PFSK-1 (cell line): ENCODE data around the gene POC1A.

Source experiments
- FOXP2 ChIP-seq: optimal IDR thresholded peaks from 2 replicates; pipeline ENCODE3; 2011; ENCODE audit warnings: borderline replicate concordance, control low read depth, inconsistent platforms; ENCODE audit not compliant: insufficient read depth; ENCODE audit errors: extremely low read length, extremely low read depth
- POLR2AphosphoS5 ChIP-seq: IDR thresholded peaks from 2 replicates; pipeline ENCODE4 v1.6.1; 2012; ENCODE audit warnings: low read depth, mild to moderate bottlenecking, control low read depth, low read length, moderate library complexity
- REST ChIP-seq, 2 experiments: IDR thresholded peaks; 2 replicates each; pipeline versions ENCODE4 v1.6.1 to v1.8.0; 2011 to 2012; ENCODE audit warnings: low read depth in 2 of 2, low read length in 2 of 2, control low read depth in 1 of 2, inconsistent platforms in 1 of 2, mild to moderate bottlenecking in 1 of 2, moderate library complexity in 1 of 2; ENCODE audit not compliant: insufficient read depth in 1 of 2
- SIN3A ChIP-seq: IDR thresholded peaks from 2 replicates; pipeline ENCODE4 v1.6.1; 2012; ENCODE audit warnings: mild to moderate bottlenecking, low read length, moderate library complexity, borderline replicate concordance; ENCODE audit not compliant: insufficient read depth
- TAF1 ChIP-seq: IDR thresholded peaks from 2 replicates; pipeline ENCODE4 v1.6.1; 2012; ENCODE audit warnings: low read length, control low read depth, borderline replicate concordance; ENCODE audit not compliant: insufficient read depth

The POC1A gene

DNA sequence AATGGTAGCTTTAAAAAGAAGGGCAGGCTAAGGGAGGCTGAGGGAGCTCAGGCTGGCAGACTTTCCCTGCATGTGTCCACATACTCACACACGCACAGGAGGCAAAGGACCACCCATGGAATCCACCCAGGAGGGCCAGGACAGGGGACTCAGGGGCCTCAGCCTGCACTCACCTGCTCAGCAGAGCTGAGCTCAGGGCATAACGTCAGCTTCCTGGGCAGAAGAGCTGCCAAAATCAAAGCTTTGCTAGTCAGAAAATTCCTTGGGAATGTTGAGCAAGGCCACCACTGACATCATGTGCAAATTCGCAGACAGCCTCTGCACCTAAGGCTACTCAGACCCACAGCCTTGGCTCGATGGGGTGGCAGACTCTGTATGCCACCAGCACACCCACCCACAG is 27.3 kb upstream of the POC1A start:
- TF ChIP-seq POLR2AphosphoS5 (no peak), SIN3A (no peak), TAF1 (no peak), FOXP2 (no peak), REST (IDR thresholded peaks at IDR 0.05; ENCODE audit: insufficient read depth in 1 of 2, low read depth in 2 of 2, low read length in 2 of 2) (no peak)

- TF ChIP-seq SIN3A (no peak), TAF1 (no peak), POLR2AphosphoS5 (no peak)
These were observed 24.3 kb upstream of the POC1A start for GRCh38 chr3:52178537-52178936.

DNA sequence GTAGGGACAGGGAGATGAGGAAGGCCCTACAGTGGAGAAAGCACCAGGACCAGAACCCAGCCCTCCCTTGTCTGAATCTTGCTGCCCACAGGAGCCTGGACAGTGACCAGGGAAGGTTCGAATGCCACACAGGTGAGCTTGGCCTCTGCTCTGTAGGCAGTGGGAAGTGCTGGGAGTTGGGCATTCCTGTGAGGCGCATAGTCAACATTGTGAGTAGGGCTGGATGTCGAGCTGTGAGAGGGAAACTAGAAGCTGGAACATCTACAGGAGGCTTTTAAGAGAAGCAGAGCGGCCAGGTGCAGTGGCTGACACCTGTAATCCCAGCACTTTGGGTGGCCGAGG is 23.4 kb upstream of the POC1A start:
- TF ChIP-seq FOXP2 (no peak), TAF1 (no peak), SIN3A (no peak), POLR2AphosphoS5 (no peak), REST (IDR thresholded peaks at IDR 0.05; ENCODE audit: insufficient read depth in 1 of 2, low read depth in 2 of 2, low read length in 2 of 2) (no peak)

GRCh38 chr3:52176951-52177700 is 22.9 kb upstream of the POC1A start:
- TF ChIP-seq POLR2AphosphoS5, result no peak
- no peak for TF ChIP-seq SIN3A
- no peak for TF ChIP-seq TAF1
- TF ChIP-seq FOXP2, result no peak
- TF ChIP-seq REST (IDR thresholded peaks at IDR 0.05; ENCODE audit: insufficient read depth in 1 of 2, low read depth in 2 of 2, low read length in 2 of 2), result no peak

DNA sequence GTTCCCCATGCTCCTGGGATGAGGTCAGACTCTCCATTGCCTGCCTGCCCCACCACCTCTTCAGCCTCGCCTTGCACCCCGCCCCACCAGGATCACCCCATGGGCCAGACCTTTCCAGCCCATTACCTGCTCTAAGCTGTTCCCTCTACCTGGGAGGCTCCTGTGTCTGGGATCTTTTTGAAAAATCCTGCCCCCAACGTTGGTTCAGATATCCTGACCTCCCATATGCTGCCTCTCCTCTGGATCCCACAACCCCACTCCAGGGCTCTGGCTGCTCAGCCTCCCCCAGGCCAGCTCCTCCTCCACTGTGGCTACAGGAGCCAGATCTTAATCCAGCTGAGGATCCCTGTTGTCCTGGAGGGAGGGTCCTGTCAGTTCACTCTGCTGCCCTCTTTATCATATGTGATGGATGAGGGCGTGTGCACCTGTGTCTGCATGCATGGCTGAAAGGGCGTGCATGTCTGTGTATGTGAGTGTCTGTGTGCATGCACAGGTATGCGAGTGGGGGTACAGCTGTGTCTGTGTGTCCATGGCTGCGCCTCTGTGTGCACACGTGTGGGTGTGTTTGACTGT is 22.0 kb upstream of the POC1A start:
- TF ChIP-seq SIN3A (no peak), REST (IDR thresholded peaks at IDR 0.05; ENCODE audit: insufficient read depth in 1 of 2, low read depth in 2 of 2, low read length in 2 of 2) (no peak), FOXP2 (no peak), TAF1 (no peak), POLR2AphosphoS5 (no peak)
